GM23338 (cell line): ENCODE results near the gene FYN.

ENCODE experiments used
- POLR2AphosphoS5 ChIP-seq: IDR thresholded peaks from 2 replicates; pipeline ENCODE4 v1.6.1; 2016; ENCODE audit warnings: antibody characterized with exemption, low read depth
- TF ChIP-seq, protein P1 (sequence below), 2 experiments: fragments of 200-600 bp in 1 of 2; sonication (generic) in 1 of 2; conservative IDR thresholded peaks; 2 replicates each; pipeline versions ENCODE4 v1.5.1 to v1.6.1; 2016 to 2017; ENCODE audit warnings: antibody characterized with exemption in 2 of 2, low read depth in 2 of 2, mild to moderate bottlenecking in 2 of 2, moderate library complexity in 1 of 2
- TF ChIP-seq, protein P2 (sequence below): IDR thresholded peaks from 2 replicates; pipeline ENCODE4 v1.6.1; 2016; ENCODE audit warnings: antibody characterized with exemption

DNA sequence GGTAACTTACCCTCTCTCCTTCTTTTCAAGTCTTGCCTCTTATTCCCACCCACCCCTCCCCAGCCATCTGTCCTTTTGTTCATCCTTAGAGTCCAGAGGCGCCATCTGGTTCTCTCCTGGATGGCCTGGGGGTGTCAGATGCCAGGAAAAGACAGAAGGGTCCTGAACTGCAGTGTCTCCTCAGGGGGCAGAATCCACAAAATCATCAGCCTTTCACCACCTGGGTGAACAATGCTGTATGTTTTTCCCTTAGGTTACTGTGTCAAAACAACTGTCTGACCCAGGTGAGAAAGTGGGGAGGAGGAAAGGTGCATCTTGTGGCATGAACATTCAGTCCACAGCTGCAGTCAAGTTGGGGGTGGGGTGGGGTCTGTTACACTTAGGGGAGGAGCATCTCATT is 47.9 kb upstream of the FYN start:
- TF ChIP-seq, protein P1, sequence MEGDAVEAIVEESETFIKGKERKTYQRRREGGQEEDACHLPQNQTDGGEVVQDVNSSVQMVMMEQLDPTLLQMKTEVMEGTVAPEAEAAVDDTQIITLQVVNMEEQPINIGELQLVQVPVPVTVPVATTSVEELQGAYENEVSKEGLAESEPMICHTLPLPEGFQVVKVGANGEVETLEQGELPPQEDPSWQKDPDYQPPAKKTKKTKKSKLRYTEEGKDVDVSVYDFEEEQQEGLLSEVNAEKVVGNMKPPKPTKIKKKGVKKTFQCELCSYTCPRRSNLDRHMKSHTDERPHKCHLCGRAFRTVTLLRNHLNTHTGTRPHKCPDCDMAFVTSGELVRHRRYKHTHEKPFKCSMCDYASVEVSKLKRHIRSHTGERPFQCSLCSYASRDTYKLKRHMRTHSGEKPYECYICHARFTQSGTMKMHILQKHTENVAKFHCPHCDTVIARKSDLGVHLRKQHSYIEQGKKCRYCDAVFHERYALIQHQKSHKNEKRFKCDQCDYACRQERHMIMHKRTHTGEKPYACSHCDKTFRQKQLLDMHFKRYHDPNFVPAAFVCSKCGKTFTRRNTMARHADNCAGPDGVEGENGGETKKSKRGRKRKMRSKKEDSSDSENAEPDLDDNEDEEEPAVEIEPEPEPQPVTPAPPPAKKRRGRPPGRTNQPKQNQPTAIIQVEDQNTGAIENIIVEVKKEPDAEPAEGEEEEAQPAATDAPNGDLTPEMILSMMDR (conservative IDR thresholded peaks at IDR 0.05; ENCODE audit: low read depth in 2 of 2): no peak
- TF ChIP-seq POLR2AphosphoS5: no peak
- TF ChIP-seq, protein P2, sequence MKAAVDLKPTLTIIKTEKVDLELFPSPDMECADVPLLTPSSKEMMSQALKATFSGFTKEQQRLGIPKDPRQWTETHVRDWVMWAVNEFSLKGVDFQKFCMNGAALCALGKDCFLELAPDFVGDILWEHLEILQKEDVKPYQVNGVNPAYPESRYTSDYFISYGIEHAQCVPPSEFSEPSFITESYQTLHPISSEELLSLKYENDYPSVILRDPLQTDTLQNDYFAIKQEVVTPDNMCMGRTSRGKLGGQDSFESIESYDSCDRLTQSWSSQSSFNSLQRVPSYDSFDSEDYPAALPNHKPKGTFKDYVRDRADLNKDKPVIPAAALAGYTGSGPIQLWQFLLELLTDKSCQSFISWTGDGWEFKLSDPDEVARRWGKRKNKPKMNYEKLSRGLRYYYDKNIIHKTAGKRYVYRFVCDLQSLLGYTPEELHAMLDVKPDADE: no peak
